NCI-H2196 treated with DMSO at 0.1 percent for 48 hours (cell line): Measurements from ENCODE around the gene PSMG1.
"Not testable (repeated sequence)": the region's sequence is repeated elsewhere in the genome, so short reads cannot be mapped to it uniquely, and the experiment has no call there.

Experiments
- DNase-seq: peaks from one replicate; lab custom pipeline; 2025; ENCODE audit not compliant: unreplicated experiment; lab: John Stamatoyannopoulos, UW

PSMG1 gene, protein sequence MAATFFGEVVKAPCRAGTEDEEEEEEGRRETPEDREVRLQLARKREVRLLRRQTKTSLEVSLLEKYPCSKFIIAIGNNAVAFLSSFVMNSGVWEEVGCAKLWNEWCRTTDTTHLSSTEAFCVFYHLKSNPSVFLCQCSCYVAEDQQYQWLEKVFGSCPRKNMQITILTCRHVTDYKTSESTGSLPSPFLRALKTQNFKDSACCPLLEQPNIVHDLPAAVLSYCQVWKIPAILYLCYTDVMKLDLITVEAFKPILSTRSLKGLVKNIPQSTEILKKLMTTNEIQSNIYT

GRCh38 chr21:39183272-39184049, at the start of gene PSMG1:
TSS of gene PSMG1 (minus strand) at chr21:39183451. CDS start at chr21:39183385, 66 bp downstream.
- peak; percentile 82 for DNase-seq

DNA sequence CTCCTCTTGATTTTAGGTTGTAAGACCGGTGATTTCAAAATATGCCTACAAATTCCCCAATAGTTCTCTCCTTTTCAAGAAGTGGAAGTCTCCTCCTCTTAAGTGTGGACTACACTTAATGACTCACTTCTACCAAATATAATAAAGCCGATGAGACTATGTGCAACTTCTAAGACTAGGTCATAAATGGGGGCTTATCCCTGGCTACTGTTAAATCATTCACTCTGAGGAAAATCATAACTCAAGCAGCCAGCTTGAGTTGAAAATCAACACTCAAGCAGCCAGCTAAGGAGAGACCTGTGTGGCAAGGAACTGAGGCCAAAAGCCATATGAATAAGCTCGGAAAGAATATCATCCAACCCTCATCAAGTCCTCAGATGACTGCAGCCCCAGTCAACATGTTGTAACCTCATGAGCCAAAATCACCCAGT, 49.6 kb upstream of the PSMG1 start:
- DNase-seq: no peak

DNA sequence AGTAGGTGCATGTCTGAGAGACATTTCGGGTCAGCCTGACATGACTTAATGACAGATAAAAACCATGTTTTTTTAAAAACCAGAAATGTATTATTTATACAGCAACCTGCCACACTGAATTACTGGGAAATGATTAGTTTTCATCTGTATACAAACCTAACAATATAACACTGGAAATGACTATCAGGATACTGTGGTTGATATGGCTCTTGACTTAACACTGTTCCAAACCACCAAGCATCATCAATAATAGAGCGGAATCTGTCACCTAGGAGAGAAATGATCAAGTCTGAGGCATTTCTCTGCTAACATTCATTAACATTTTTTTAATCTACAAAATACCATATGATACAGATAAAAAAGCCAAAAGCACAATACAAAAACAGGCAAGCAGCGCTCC, 41.7 kb upstream of the PSMG1 start:
- no peak for DNase-seq

DNA sequence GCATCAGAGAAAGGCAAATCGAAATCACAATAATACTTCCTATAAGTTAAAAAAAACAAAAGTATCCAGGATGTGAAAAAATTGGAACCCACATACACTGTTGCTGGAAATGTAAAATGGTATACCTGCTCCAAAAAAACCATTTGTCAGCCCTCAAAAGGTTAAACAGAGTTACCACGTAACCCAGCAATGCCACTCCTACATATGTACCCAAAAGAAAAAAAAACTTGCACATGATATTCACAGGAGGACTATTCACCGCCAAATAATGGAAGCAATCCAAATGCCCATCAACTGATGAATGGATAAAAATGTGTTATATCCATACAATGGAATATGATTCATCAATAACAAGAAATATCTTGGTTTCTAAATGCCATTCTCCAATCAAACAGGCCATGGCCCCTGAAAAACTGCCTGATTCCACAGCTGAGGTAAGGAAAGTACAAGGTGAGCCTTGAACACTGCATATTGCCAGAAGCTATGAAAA, 38.8 kb upstream of the PSMG1 start:
- DNase-seq: no peak

DNA sequence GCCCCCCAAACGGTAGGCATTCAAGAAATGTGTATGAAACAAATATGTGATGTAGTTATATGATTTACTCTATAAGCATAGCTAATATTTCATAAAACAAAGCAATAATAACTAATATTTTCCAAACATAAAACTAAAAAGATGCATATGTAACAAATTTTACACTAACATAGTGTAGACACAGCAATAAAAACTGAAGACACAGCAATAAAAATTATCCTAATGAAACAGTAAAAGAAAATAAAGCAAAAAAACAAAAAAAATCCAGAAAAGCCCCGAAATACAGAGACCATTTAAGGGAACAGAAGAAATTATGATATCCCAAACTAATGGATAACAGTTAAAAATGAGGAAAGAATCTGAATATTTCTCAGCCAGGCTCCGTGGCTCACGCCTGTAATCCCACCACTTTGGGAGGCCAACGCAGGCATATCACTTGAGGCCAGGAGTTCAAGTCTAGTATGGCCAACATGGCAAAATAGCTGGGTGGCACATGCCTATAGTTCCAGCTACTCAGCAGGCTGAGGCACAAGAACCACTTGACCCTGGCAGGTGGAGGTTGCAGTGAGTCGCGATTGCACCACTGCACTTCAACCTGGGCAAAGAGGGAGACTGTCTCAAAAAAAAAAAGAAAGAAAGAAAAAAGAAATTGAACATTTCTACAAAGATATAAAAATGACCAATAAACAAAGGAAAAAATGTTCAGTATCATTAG, 38.2 kb upstream of the PSMG1 start:
- DNase-seq: no peak

DNA sequence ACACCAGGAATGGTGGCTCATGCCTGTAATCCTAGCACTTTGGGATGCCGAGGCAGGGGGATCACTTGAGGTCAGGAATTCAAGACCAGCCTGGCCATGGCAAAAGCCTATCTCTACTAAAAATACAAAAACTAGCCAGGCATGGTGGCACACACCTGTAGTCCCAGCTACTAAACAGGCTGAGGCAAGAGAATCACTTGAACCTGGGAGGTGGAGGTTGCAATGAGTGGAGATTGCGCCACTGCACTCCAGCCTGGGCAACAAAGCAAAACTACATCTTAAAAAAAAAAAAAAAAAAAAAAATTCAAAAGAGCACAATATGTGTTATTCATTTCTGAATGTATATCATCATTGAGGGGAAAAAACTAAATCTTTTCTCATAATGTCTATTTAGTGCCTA, 37.6 kb upstream of the PSMG1 start:
- not testable (repeated sequence) for DNase-seq

- no peak for DNase-seq
These were observed 36.9 kb upstream of the PSMG1 start for GRCh38 chr21:39220150-39220549.

- DNase-seq: no peak
These were observed 34.8 kb upstream of the PSMG1 start for GRCh38 chr21:39218082-39218409.

DNA sequence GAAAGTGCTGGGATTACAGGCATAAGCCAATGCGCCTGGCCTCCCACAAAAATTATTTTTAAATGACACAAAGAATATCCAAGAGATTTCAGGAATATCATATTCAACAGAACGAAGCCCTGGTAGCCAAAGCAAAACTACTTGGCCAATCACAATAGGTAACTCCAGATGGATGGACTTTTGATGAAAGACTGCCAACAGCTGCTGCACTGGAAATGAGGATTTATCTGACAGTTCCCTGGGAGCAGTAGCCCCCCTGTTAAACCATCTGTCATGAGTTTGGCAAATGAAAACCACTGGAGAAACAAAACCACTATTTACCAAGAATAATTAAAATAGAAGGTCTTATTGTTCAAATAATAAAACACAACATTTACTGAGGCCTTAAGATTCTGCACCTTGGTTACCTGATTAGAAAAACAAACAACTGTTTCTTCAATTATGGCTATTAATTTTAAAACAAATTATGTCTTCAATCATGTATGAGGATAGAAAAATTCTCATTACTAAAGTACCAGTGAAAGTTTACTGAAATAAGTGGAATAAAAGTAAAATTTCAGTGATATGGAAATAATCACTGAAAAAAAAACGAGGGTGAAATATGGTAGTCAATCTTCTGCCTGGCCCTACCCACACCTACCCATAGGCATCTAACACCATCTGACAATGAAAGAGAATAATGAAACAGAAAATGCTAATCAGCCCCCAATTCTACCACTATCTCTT, 34.3 kb upstream of the PSMG1 start:
- no peak for DNase-seq

GRCh38 chr21:39216290-39216689, 33.0 kb upstream of the PSMG1 start:
- DNase-seq: no peak

GRCh38 chr21:39215078-39215477, 31.8 kb upstream of the PSMG1 start:
- DNase-seq: no peak

- no peak for DNase-seq
These were observed 26.1 kb upstream of the PSMG1 start for GRCh38 chr21:39209334-39209688.

- DNase-seq: no peak
These were observed 25.5 kb upstream of the PSMG1 start for GRCh38 chr21:39208624-39209333.

DNA sequence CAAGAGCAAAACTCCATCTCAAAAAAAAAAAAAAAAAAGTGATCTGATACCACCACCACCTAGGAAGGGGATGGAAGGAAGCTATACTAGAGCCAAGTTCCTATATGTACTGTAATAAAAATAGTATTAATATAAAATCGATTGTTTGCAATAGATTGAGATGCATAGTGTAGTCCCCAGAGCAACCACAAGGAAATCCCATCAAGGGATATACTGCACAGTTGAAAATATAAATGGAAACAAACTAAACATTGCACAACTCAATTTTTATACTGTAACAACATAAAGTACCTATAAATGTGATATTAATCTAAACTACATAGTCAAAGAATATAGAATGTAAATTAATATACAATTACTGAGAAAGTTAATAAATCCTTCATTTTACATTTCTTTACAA, 20.9 kb upstream of the PSMG1 start:
- no peak for DNase-seq

- DNase-seq: no peak
These were observed 15.5 kb upstream of the PSMG1 start for GRCh38 chr21:39198800-39199199.

- DNase-seq: no peak
These were observed 14.4 kb upstream of the PSMG1 start for GRCh38 chr21:39197448-39198233.

- DNase-seq: no peak
These were observed 13.6 kb upstream of the PSMG1 start for GRCh38 chr21:39196838-39197237.

GRCh38 chr21:39196310-39196709, 13.1 kb upstream of the PSMG1 start:
- no peak for DNase-seq

GRCh38 chr21:39193380-39193779, 10.1 kb upstream of the PSMG1 start:
- DNase-seq: no peak
